ENCODE results near the gene FN3K.

- TF ChIP-seq POLR2AphosphoS5 (IDR thresholded peaks at IDR 0.05; ENCODE audit: low read depth, low read length) = no peak
- no peak for TF ChIP-seq TAF1 (IDR thresholded peaks at IDR 0.05; ENCODE audit: borderline replicate concordance, insufficient read depth, low read length)
- no peak for TF ChIP-seq REST (IDR thresholded peaks at IDR 0.05; ENCODE audit: insufficient read depth in 1 of 2, low read depth in 2 of 2, low read length in 2 of 2)
Measured at GRCh38 chr17:82769041-82769440, 33.6 kb downstream of the FN3K start.

All from PFSK-1 (cell line).